Smooth muscle cell of the pulmonary artery (primary cell): Measurements from ENCODE around the gene ERBB4. TPM values are rescaled to one million over a fixed set of nuclear protein-coding genes. Genes with fewer than 3 reads are reported as not detected.

Experiments
- total RNA-seq: library from RNA; depleted of rRNA; stranded (reverse); fragments of >200 nt; gene quantifications from 2 replicates; pipeline ENCODE4 v1.2.3, GENCODE V29; 2014

The ERBB4 gene
- total RNA-seq = 2.6 and 6.4 TPM in 2 replicates

DNA sequence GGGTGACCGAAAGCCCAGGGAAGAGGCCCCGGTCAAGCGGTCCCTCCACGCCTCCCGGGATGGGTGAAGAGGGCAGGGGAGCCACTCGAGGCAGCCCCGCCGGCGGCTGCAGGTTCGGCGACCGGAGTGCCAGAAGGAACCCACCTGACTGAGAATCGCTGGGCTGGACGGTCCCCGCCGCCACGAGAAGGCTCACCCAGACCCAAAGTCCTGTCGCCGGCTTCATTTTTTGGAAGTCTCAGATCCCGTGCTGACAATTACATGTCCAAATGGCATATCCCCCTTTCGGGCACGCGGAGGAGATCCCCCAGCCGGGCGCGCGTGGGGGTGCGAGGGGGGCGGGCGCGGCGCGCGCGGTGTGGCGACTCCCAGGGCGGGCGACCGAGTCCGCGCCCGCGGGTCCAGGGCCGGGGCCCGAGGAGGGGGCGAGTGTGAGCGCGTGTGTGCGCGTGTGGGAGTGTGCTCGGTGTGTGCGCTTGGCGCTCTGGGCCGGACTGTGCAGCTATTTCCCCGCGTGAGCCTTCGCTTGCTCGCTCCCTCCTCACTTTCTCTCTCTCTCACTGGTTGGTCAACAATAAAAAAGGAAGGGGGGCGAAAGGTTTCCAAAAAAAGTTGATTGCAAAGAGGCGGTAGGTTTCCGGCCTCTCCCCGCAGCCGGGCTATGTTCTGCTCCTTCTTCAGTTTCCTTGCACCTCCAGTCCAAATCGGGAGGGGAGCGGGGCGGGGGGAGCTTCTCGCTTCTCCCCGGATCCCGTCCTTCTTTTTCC, at the start of gene ERBB4:
ERBB4 (minus strand) TSS at position 498 of the 767 bp plus-strand sequence; CDS start at position 226, 272 bp downstream.

